ENCODE data around the gene FOXK1. TPM values are rescaled to one million over a fixed set of nuclear protein-coding genes. Genes with fewer than 3 reads are reported as not detected.

Gene FOXK1
- total and polyA plus RNA-seq, 2 experiments from 2014 or later: 2.3 to 12.7 TPM

- TF ChIP-seq ZNF462 (CRISPR knock-in tag; IDR thresholded peaks at IDR 0.05) (no peak), ETS1 (IDR thresholded peaks at IDR 0.05) (no peak), CREB1 (CRISPR knock-in tag; IDR thresholded peaks at IDR 0.05; ENCODE audit: low read depth) (no peak)
These were observed 108.5 kb downstream of the FOXK1 start (continued) for GRCh38 chr7:4790516-4790991.

- H3K4me3 ChIP-seq: no peak overlapping the region
- no peak for DNase-seq (ENCODE audit: low spot score)
- Mint-ChIP-seq H3K4me3 (peak overlapping the region; percentile 12; the same call in 1 of the 3 replicates), H3K36me3 (ENCODE audit: low read depth) (peaks cover 11% of the 10 kb centered on the region), H3K4me1 (peaks cover 13% of the 10 kb centered on the region), H3K9me3 (no peaks in the 10 kb centered on the region; the same call in 2 of the 3 replicates), H3K27ac (no peak overlapping the region), H3K27me3 (ENCODE audit: insufficient read depth, low read depth, poor library complexity) (peaks cover 11% of the 10 kb centered on the region)
- no peaks in the 10 kb centered on the region for H3K27me3 ChIP-seq (ENCODE audit: insufficient read depth)
- no peak overlapping the region for H3K4me2 ChIP-seq
- H3K79me2 ChIP-seq (replicated peaks; ENCODE audit: insufficient read depth): no peaks in the 10 kb centered on the region
- H3F3A ChIP-seq (replicated peaks; ENCODE audit: low read depth): no peaks in the 10 kb centered on the region
- H3K36me3 ChIP-seq (ENCODE audit: insufficient read depth): no peaks in the 10 kb centered on the region; the same call in 1 of the 2 replicates
- H2AFZ ChIP-seq: no peak overlapping the region
- no peaks in the 10 kb centered on the region for H4K20me1 ChIP-seq (replicated peaks; ENCODE audit: insufficient read depth)
- no peak for ATAC-seq
- H3K27ac ChIP-seq (ENCODE audit: low read depth): no peak overlapping the region
- peaks cover 6% of the 10 kb centered on the region for H3K4me1 ChIP-seq (ENCODE audit: insufficient read depth)
- H3K9me2 ChIP-seq (ENCODE audit: insufficient read depth): no peaks in the 10 kb centered on the region
- TF ChIP-seq CTCF (conservative IDR thresholded peaks at IDR 0.05; ENCODE audit: low read depth in 2 of 2): no peak
- no peak for TF ChIP-seq JUNB (IDR thresholded peaks at IDR 0.05; ENCODE audit: unreplicated experiment)
- no peak for TF ChIP-seq NANOG (IDR thresholded peaks at IDR 0.05; ENCODE audit: borderline replicate concordance)
- no peak for TF ChIP-seq CREB1 (CRISPR knock-in tag; IDR thresholded peaks at IDR 0.05; ENCODE audit: low read depth)
- TF ChIP-seq EZH2 (IDR thresholded peaks at IDR 0.05; ENCODE audit: low read depth, unreplicated experiment): no peak
- no peak for TF ChIP-seq EZH2phosphoT487 (IDR thresholded peaks at IDR 0.05; ENCODE audit: unreplicated experiment)
These were observed 109.1 kb downstream of the FOXK1 start for GRCh38 chr7:4791101-4791737.
